DND-41 (cell line): ENCODE results near the gene CXCL16.

Source experiments
- EZH2 ChIP-seq: IDR thresholded peaks from 3 replicates; pipeline ENCODE4 v1.6.1; 2012; ENCODE audit warnings: borderline replicate concordance, low read depth, mild to moderate bottlenecking, moderate library complexity, low read length, inconsistent platforms; ENCODE audit not compliant: severe bottlenecking
- TF ChIP-seq, protein P1 (sequence below): IDR thresholded peaks from 2 replicates; pipeline ENCODE4 v1.5.1; 2012; ENCODE audit warnings: borderline replicate concordance, low read length, moderate library complexity, mild to moderate bottlenecking; ENCODE audit not compliant: poor library complexity, severe bottlenecking; ENCODE audit errors: extremely low read depth

DNA sequence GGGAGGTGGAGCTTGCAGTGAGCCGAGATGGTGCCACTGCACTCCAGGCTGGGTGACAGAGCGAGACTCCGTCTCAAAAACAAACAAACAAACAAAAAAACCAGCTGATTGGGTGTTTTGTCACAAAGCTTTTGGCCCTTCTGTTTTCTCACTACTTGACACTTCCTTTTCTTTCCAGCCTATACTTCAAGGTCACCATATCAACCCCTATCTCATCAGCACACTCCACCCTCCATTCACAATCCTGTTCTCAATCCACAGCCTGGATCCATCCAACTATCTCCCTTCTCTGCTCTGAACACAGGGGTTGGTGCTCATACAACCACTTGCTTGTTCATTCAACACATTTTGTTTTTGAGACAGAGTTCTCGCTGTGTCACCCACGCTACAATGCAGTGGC, 15.1 kb downstream of the CXCL16 start:
- TF ChIP-seq, protein P1, sequence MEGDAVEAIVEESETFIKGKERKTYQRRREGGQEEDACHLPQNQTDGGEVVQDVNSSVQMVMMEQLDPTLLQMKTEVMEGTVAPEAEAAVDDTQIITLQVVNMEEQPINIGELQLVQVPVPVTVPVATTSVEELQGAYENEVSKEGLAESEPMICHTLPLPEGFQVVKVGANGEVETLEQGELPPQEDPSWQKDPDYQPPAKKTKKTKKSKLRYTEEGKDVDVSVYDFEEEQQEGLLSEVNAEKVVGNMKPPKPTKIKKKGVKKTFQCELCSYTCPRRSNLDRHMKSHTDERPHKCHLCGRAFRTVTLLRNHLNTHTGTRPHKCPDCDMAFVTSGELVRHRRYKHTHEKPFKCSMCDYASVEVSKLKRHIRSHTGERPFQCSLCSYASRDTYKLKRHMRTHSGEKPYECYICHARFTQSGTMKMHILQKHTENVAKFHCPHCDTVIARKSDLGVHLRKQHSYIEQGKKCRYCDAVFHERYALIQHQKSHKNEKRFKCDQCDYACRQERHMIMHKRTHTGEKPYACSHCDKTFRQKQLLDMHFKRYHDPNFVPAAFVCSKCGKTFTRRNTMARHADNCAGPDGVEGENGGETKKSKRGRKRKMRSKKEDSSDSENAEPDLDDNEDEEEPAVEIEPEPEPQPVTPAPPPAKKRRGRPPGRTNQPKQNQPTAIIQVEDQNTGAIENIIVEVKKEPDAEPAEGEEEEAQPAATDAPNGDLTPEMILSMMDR = no peak
- no peak for TF ChIP-seq EZH2
